Measurements from ENCODE around the gene KCNG2.

The KCNG2 gene

DNA sequence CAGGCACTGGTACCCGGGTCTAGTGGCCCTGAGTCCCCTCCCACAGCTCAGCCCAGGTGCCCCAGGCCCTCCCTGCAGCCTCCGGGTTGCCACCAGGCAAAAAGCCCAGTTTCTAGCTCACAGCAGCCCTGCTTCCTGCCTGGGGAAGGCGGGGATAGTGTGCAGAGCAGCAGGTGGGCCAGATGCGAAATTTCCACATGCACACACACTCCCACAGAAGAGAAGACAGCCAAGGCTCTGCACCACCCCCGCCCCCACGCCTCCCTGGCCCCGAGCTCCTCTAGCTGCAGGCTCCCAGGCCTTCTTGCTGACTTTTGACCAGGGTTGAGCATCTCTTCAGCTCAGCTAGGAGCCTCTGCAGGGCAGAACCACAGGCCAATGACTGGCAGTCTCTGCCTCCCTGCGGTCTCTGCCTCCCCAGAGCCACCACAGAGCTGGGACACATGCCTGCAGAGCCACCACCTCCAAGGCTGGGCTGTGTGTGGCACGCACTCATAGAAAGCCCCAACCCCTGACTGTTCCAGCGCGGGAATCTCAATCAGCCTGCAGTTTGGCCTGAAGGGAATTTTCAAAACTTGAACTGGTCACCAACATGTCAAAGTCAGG is 146.5 kb downstream of the KCNG2 start:
- Histone ChIP-seq H3K27ac (ENCODE audit: low read depth, low read length) (no peak overlapping the region), H3K9ac (ENCODE audit: low read depth, low read length) (no peak overlapping the region), H3K27me3 (ENCODE audit: control insufficient read depth, insufficient read depth, low read length) (no peaks in the 10 kb centered on the region), H3K4me1 (ENCODE audit: control insufficient read depth, insufficient read depth, low read length) (no peaks in the 10 kb centered on the region), H3K4me3 (ENCODE audit: low read depth, low read length) (no peak overlapping the region), H3K36me3 (ENCODE audit: control insufficient read depth, insufficient read depth, low read length) (peaks cover 3% of the 10 kb centered on the region; the same call in 1 of the 2 replicates), H3K9me3 (ENCODE audit: control insufficient read depth, insufficient read depth, low read length) (no peaks in the 10 kb centered on the region)

DNA sequence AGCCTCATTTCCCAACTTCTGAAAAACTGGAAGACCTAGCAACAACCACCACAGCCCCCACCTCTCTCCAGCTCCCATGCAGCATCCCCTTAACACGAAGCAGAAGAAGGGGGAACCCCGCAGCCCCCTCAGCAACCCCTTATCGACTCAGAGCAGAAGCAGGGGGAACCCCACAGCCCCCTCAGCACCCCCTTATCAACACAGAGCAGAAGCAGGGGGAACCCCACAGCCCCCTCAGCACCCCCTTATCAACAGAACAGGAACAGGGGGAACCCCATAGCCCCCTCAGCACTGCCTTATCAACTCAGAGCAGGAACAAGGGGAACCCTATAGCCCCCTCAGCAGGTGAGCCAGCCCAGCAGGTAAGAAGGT is 147.0 kb downstream of the KCNG2 start:
- Histone ChIP-seq H3K9me3 (ENCODE audit: control insufficient read depth, insufficient read depth, low read length) (no peaks in the 10 kb centered on the region), H3K4me3 (ENCODE audit: low read depth, low read length) (no peak overlapping the region), H3K36me3 (ENCODE audit: control insufficient read depth, insufficient read depth, low read length) (peaks cover 3% of the 10 kb centered on the region; the same call in 1 of the 2 replicates), H3K9ac (ENCODE audit: low read depth, low read length) (no peak overlapping the region), H3K27me3 (ENCODE audit: control insufficient read depth, insufficient read depth, low read length) (peaks cover 3% of the 10 kb centered on the region), H3K4me1 (ENCODE audit: control insufficient read depth, insufficient read depth, low read length) (no peaks in the 10 kb centered on the region), H3K27ac (ENCODE audit: low read depth, low read length) (no peak overlapping the region)

DNA sequence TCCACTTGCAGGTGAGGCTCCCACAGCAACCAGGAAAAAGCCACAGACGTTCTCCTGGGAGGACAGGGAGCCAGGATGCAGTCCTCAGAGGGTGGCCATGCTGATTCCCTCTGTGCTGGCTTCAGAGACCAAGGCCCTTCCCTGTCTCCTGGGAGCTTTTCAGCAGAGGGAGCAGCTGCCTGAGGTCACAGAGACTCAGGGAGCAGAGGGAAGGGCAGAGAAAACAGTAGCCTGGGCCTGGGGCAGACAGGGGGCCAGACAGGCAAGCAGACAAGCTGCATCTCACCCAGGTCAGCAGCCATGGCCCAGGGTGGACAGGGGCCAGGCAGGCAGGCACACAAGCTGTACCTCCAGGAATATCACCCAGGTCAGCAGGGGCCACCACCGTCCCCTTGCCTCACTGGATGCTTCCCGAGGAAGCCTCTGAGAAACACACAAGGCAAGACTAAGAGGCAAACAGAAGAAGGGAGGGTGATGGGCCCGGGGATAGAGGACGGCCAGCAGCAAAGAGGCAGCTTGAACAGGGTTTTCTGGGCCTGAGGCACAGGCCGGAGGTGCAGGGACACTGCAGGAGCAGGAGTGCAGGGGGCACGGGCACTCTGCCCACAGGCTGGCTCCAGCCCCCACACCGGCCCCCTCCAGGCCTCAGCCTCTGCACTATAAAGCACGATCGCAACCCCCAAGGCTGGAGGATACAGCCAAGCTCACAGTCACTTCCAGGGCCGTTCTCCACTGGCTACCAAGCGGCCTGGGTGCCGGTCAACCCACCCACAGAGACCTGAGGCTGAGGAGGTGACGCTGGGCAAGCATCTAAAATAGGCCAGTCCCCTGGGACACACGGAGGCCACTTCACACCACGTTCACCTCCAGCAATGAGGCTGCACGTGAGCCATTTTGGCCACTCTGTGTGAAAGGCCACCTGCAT is 147.6 kb downstream of the KCNG2 start:
- Histone ChIP-seq H3K27ac (ENCODE audit: low read depth, low read length) (no peak overlapping the region), H3K4me1 (ENCODE audit: control insufficient read depth, insufficient read depth, low read length) (no peaks in the 10 kb centered on the region), H3K4me3 (ENCODE audit: low read depth, low read length) (no peak overlapping the region), H3K9me3 (ENCODE audit: control insufficient read depth, insufficient read depth, low read length) (no peaks in the 10 kb centered on the region), H3K9ac (ENCODE audit: low read depth, low read length) (no peak overlapping the region), H3K27me3 (ENCODE audit: control insufficient read depth, insufficient read depth, low read length) (peaks cover 10% of the 10 kb centered on the region), H3K36me3 (ENCODE audit: control insufficient read depth, insufficient read depth, low read length) (peaks cover 3% of the 10 kb centered on the region; the same call in 1 of the 2 replicates)

- peaks cover 21% of the 10 kb centered on the region for H3K27me3 ChIP-seq (ENCODE audit: control insufficient read depth, insufficient read depth, low read length)
- no peaks in the 10 kb centered on the region for H3K4me1 ChIP-seq (ENCODE audit: control insufficient read depth, insufficient read depth, low read length)
- H3K9me3 ChIP-seq (ENCODE audit: control insufficient read depth, insufficient read depth, low read length) = no peaks in the 10 kb centered on the region
- H3K4me3 ChIP-seq (ENCODE audit: low read depth, low read length) = no peak overlapping the region
- no peaks in the 10 kb centered on the region for H3K36me3 ChIP-seq (ENCODE audit: control insufficient read depth, insufficient read depth, low read length)
- no peak overlapping the region for H3K27ac ChIP-seq (ENCODE audit: low read depth, low read length)
- no peak overlapping the region for H3K9ac ChIP-seq (ENCODE audit: low read depth, low read length)
Observed at GRCh38 chr18:79947054-79947755, 149.5 kb downstream of the KCNG2 start.

DNA sequence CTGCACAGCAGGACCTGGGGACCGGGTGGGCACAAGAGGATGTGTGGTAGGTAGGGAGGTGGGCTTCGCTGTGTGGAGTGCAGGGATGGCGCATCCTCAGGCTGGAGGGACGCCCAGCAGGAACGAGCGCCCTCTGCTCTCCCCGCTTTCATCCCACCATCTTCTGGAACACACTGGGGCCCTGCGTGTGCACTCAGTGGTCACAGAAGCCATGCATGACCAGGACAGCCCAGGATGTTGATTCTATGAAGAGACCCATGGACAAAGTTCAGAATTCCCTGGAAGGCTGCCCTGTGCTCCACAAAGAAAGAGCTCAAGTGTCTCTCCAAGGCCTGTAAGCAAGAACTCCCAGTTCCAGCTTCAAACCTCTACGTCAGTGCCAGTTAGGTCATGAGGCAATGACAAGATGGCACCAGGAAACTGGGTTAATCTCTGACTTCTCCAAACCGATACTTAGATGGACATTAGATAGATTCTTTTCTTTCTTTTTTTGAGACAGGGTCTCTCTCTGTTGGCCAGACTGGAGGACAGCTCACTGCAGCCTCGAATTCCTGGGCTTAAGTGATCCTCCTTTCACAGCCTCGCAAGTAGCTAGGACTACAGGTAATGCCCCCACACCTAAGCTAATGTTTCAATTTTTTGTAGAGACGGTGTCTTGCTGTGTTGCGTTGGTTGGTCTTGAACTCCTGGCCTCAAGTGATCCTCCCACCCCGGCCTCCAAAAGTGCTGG is 150.3 kb downstream of the KCNG2 start:
- Histone ChIP-seq H3K4me3 (ENCODE audit: low read depth, low read length) (no peak overlapping the region), H3K36me3 (ENCODE audit: control insufficient read depth, insufficient read depth, low read length) (no peaks in the 10 kb centered on the region), H3K9ac (ENCODE audit: low read depth, low read length) (no peak overlapping the region), H3K27ac (ENCODE audit: low read depth, low read length) (no peak overlapping the region), H3K9me3 (ENCODE audit: control insufficient read depth, insufficient read depth, low read length) (no peaks in the 10 kb centered on the region), H3K4me1 (ENCODE audit: control insufficient read depth, insufficient read depth, low read length) (0 out of 2 replicates have a peak, but pooled peaks cover 1% of the 10 kb centered on the region), H3K27me3 (ENCODE audit: control insufficient read depth, insufficient read depth, low read length) (peaks cover 29% of the 10 kb centered on the region)

DNA sequence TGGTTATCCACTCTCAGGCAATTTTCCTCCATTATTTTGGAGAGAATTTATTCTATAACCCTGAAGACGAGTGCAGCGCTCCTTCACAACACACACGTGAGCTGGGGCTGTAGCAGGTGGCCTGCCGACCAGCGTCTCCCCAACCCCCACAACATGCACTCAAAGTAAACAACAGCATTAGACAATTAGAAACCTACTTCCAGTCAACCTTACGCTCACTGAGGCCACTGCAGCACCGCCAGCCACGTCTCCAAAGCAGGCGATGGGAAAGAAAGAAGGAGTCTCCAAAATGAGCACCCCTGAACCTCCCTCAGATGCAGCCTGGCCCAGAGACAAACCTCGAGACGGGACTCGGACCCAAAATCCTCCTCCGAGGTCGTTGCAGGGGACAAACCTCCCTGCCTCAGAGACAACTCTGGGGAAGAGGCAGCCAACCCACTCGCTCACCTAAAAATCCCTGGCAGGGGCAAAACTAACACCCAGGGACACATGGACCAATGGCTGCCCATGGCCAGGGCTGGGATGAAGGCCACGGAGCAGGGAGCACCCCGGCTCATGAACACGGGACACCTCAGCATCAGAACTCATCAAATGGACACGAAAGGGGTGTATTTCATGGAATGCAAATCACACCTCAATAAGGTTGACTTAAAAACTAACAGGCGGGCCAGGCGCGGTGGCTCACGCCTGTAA is 151.1 kb downstream of the KCNG2 start:
- H3K4me3 ChIP-seq (ENCODE audit: low read depth, low read length) = no peak overlapping the region
- no peak overlapping the region for H3K27ac ChIP-seq (ENCODE audit: low read depth, low read length)
- no peaks in the 10 kb centered on the region for H3K9me3 ChIP-seq (ENCODE audit: control insufficient read depth, insufficient read depth, low read length)
- 0 out of 2 replicates have a peak, but pooled peaks cover 4% of the 10 kb centered on the region for H3K4me1 ChIP-seq (ENCODE audit: control insufficient read depth, insufficient read depth, low read length)
- H3K27me3 ChIP-seq (ENCODE audit: control insufficient read depth, insufficient read depth, low read length) = peaks cover 37% of the 10 kb centered on the region
- no peak overlapping the region for H3K9ac ChIP-seq (ENCODE audit: low read depth, low read length)
- H3K36me3 ChIP-seq (ENCODE audit: control insufficient read depth, insufficient read depth, low read length) = no peaks in the 10 kb centered on the region

Measured in HUES48 (cell line).